ENCODE data around the gene CPEB3.

- no peak for TF ChIP-seq BHLHE40 (IDR thresholded peaks at IDR 0.05; ENCODE audit: borderline replicate concordance)
- TF ChIP-seq TARDBP (IDR thresholded peaks at IDR 0.05): no peak
- TF ChIP-seq ARNT (IDR thresholded peaks at IDR 0.05): no peak
- no peak for TF ChIP-seq SP1 (IDR thresholded peaks at IDR 0.05)
- no peak for TF ChIP-seq SUZ12 (IDR thresholded peaks at IDR 0.05)
- no peak for TF ChIP-seq FOXK2 (IDR thresholded peaks at IDR 0.05)
- no peak for TF ChIP-seq ZNF384 (IDR thresholded peaks at IDR 0.05)
- TF ChIP-seq HDGF (IDR thresholded peaks at IDR 0.05; ENCODE audit: borderline replicate concordance): no peak
- TF ChIP-seq FOXA1 (IDR thresholded peaks at IDR 0.05): no peak
- no peak for TF ChIP-seq FOXM1 (IDR thresholded peaks at IDR 0.05; ENCODE audit: borderline replicate concordance)
Measured at GRCh38 chr10:92126100-92126650, 164.7 kb downstream of the CPEB3 start.
